Peyer's patch (tissue), 4 donors: ENCODE data around the gene RAB41.

ENCODE experiments used
- CTCF ChIP-seq, 6 experiments: fragments of 450-650 bp in 4 of 6; fragments of 200-600 bp in 2 of 6; sonication (generic) in 1 of 6; IDR thresholded peaks; one replicate each; pipeline ENCODE4 v1.5.1; 2017 to 2019; ENCODE audit warnings: antibody characterized with exemption in 6 of 6, mild to moderate bottlenecking in 3 of 6, moderate library complexity in 1 of 6
- POLR2A ChIP-seq, 2 donors: fragments of 450-650 bp; IDR thresholded peaks; one replicate each; pipeline ENCODE4 v1.5.1; 2017; ENCODE audit warnings: antibody characterized with exemption in 2 of 2, mild to moderate bottlenecking in 2 of 2, moderate library complexity in 2 of 2

- TF ChIP-seq CTCF (IDR thresholded peaks at IDR 0.05): no peak
- TF ChIP-seq POLR2A (IDR thresholded peaks at IDR 0.05): no peak
These were observed 31.5 kb downstream of the RAB41 start for GRCh38 chrX:70313503-70313902.
